Esophagus muscularis mucosa (tissue), 4 donors: ENCODE measurements around the gene FTCD. TPM values are rescaled to one million over a fixed set of nuclear protein-coding genes. Genes with fewer than 3 reads are reported as not detected.
A peak's percentile ranks its signal among the peaks of the same experiment; 100 is the strongest.
"Not testable (repeated sequence)": the region's sequence is repeated elsewhere in the genome, so short reads cannot be mapped to it uniquely, and the experiment has no call there.

ENCODE experiments used
- DNase-seq: peaks from one replicate; pipeline ENCODE4 v3.0.0-alpha.2; 2017; ENCODE audit errors: extremely low spot score
- H3K27ac ChIP-seq, 4 donors: fragments of 200-600 bp; sonication (generic); replicated peaks in 1 of 4; 1 replicate in 3 of 4; 2 replicates in 1 of 4; pipeline ENCODE4 v1.5.1; 2016 to 2019; ENCODE audit warnings: mild to moderate bottlenecking in 1 of 4
- H3K27me3 ChIP-seq, 4 donors: fragments of 200-600 bp; sonication (generic); one replicate each; pipeline versions ENCODE4 v1.5.1 to v1.6.0; 2016 to 2019
- H3K36me3 ChIP-seq, 4 donors: fragments of 200-600 bp; sonication (generic); one replicate each; pipeline ENCODE4 v1.5.1; 2016 to 2019
- H3K4me1 ChIP-seq, 4 donors: fragments of 200-600 bp; sonication (generic); one replicate each; pipeline ENCODE4 v1.5.1; 2016 to 2019
- H3K4me3 ChIP-seq, 4 donors: fragments of 200-600 bp; sonication (generic); 1 replicate in 2 of 4; 2 replicates in 2 of 4; pipeline ENCODE4 v1.5.1; 2016 to 2019; ENCODE audit warnings: mild to moderate bottlenecking in 4 of 4, moderate library complexity in 1 of 4
- H3K9me3 ChIP-seq, 4 donors: fragments of 200-600 bp; sonication (generic); 1 replicate in 3 of 4; 2 replicates in 1 of 4; pipeline ENCODE4 v1.5.1; 2016 to 2019
- EP300 ChIP-seq: sonication (generic); formaldehyde crosslinking; IDR thresholded peaks from one replicate; pipeline ENCODE4 v1.6.1; 2017; ENCODE audit warnings: antibody characterized with exemption
- POLR2A ChIP-seq: fragments of 450-650 bp; IDR thresholded peaks from one replicate; pipeline ENCODE4 v1.6.1; 2017; ENCODE audit warnings: antibody characterized with exemption, moderate library complexity, mild to moderate bottlenecking, low read depth
- POLR2AphosphoS5 ChIP-seq, 2 donors: sonication (generic); formaldehyde crosslinking; IDR thresholded peaks; one replicate each; pipeline ENCODE4 v1.6.1; 2017; ENCODE audit warnings: antibody characterized with exemption in 2 of 2
- WGBS: methylation state at CpG from one replicate; pipeline ENCODE4 v1.1.5; 2018; 5-methylcytosine and 5-hydroxymethylcytosine counted together
- intact Hi-C: fragments of 100-400 bp; cut with DNase I; formaldehyde crosslinking; loops from one replicate; pipeline ENCODE4 v1.15.1; 2023
- total RNA-seq, 4 donors: library from RNA; depleted of rRNA; stranded (reverse); fragments of >200 nt; gene quantifications; one replicate each; pipeline versions ENCODE4 v1.1.0 to v1.2.1, GENCODE V29; 2016
- TF ChIP-seq, protein P1 (sequence below), 3 experiments: fragments of 200-600 bp in 2 of 3; fragments of 450-650 bp in 1 of 3; sonication (generic) in 2 of 3; IDR thresholded peaks; one replicate each; pipeline ENCODE4 v1.5.1; 2017 to 2019; ENCODE audit warnings: antibody characterized with exemption in 3 of 3, mild to moderate bottlenecking in 2 of 3, moderate library complexity in 1 of 3

FTCD gene
- total RNA-seq, 4 donors from 2014 or later = 0.26 to 2.5 (median 1.2) TPM; not detected in 1

DNA sequence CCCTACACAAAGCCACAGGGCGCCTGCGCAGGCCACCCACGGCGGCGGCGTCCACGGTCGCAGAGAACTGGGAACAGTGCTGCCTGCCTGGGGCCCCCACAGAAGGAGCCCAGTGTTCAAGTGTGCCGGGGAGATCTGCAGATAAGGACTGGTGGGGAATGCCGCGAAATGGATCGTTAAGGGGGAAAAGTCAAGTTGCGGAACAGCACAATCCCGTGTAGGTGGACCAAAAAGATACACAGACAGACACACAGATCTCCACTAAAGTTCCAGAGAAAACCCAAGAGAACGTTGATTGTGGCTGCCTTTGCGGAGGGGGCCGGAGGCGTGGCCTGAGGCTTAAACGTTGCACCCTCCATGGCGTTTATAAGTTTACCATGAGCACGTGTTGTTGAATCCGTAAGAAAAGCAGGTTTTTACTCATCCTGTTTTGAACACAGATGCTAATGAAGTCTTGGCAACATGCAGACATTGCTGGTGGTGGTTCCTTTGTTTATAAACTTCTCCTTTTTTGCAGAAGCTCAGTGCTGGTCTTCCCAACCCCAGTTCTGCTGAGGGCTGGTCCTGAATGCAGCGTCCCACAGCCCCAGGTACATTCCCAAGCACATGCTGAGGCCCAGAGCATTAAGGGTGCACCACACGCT is 24.8 kb upstream of the FTCD start:
- H3K9me3 ChIP-seq = no peaks in the 10 kb centered on the region
- WGBS = 81% methylated on average over 23 of the region's 24 CpGs
- intact Hi-C loops = loop anchor here (5.0 kb wide), 1 partner anchor 33 kb away; no protein-coding TSS in a partner anchor
- peaks cover 0 to 4% (median 0%) of the 10 kb centered on the region in 4 donors for H3K36me3 ChIP-seq
- no peak overlapping the region for H3K27ac ChIP-seq
- peaks cover 0 to 20% (median 0%) of the 10 kb centered on the region in 4 donors for H3K27me3 ChIP-seq
- H3K4me1 ChIP-seq = peaks cover 0 to 27% (median 5%) of the 10 kb centered on the region in 4 donors
- TF ChIP-seq, protein P1, sequence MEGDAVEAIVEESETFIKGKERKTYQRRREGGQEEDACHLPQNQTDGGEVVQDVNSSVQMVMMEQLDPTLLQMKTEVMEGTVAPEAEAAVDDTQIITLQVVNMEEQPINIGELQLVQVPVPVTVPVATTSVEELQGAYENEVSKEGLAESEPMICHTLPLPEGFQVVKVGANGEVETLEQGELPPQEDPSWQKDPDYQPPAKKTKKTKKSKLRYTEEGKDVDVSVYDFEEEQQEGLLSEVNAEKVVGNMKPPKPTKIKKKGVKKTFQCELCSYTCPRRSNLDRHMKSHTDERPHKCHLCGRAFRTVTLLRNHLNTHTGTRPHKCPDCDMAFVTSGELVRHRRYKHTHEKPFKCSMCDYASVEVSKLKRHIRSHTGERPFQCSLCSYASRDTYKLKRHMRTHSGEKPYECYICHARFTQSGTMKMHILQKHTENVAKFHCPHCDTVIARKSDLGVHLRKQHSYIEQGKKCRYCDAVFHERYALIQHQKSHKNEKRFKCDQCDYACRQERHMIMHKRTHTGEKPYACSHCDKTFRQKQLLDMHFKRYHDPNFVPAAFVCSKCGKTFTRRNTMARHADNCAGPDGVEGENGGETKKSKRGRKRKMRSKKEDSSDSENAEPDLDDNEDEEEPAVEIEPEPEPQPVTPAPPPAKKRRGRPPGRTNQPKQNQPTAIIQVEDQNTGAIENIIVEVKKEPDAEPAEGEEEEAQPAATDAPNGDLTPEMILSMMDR (IDR thresholded peaks at IDR 0.05) = no peak
- TF ChIP-seq EP300 (no peak), POLR2A (no peak), POLR2AphosphoS5 (IDR thresholded peaks at IDR 0.05) (no peak)
- DNase-seq = peak; percentile 90
- H3K4me3 ChIP-seq = no peak overlapping the region

DNA sequence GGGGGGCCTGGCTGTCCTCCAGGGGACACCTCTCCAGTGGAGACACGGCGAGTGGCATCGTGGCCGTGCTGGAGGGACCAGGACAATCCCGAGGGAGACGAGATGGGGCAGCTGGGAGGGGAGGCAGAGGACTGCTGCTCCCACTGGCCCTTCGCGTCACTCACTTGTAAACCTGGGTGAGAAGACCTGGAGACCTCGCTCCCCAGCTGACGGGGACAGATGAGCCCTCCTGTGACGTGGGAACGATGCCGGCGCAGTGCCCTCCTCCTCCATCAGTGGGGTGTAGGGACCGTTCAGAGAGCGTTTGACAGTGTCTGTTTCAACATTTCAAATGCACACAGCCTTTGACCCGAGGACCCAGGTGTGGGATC is 24.3 kb upstream of the FTCD start:
- DNase-seq = no peak
- H3K4me1 ChIP-seq = peaks cover 0 to 22% (median 5%) of the 10 kb centered on the region in 4 donors
- 88% methylated on average over 14 of the region's 17 CpGs for WGBS
- no peak overlapping the region for H3K27ac ChIP-seq
- H3K9me3 ChIP-seq = peaks cover 0 to 2% (median 0%) of the 10 kb centered on the region in 4 donors
- H3K4me3 ChIP-seq = no peak overlapping the region
- intact Hi-C loops = loop anchor here (5.0 kb wide), 1 partner anchor 32 kb away; no protein-coding TSS in a partner anchor
- peaks cover 0 to 4% (median 0%) of the 10 kb centered on the region in 4 donors for H3K36me3 ChIP-seq
- TF ChIP-seq POLR2AphosphoS5 (IDR thresholded peaks at IDR 0.05) = no peak
- TF ChIP-seq EP300 = no peak
- TF ChIP-seq, protein P1 (IDR thresholded peaks at IDR 0.05) = no peak
- TF ChIP-seq POLR2A = no peak
- H3K27me3 ChIP-seq = peaks cover 0 to 16% (median 0%) of the 10 kb centered on the region in 4 donors

- TF ChIP-seq POLR2AphosphoS5 (IDR thresholded peaks at IDR 0.05) = no peak
- TF ChIP-seq, protein P1 (IDR thresholded peaks at IDR 0.05) = no peak
- no peak for TF ChIP-seq POLR2A
- TF ChIP-seq EP300 = no peak
- intact Hi-C loops = no loop called here
- no peak overlapping the region for H3K4me3 ChIP-seq
- DNase-seq = no peak
- no peak overlapping the region for H3K27ac ChIP-seq
- peaks cover 0 to 9% (median 0%) of the 10 kb centered on the region in 4 donors for H3K27me3 ChIP-seq
- WGBS = 88% methylated on average over 4 of the region's 4 CpGs
- peaks cover 0 to 4% (median 0%) of the 10 kb centered on the region in 4 donors for H3K36me3 ChIP-seq
- H3K9me3 ChIP-seq = peaks cover 0 to 5% (median 0%) of the 10 kb centered on the region in 4 donors
- peaks cover 0 to 19% (median 4%) of the 10 kb centered on the region in 4 donors for H3K4me1 ChIP-seq
Measured at GRCh38 chr21:46178961-46179360, 23.6 kb upstream of the FTCD start.

DNA sequence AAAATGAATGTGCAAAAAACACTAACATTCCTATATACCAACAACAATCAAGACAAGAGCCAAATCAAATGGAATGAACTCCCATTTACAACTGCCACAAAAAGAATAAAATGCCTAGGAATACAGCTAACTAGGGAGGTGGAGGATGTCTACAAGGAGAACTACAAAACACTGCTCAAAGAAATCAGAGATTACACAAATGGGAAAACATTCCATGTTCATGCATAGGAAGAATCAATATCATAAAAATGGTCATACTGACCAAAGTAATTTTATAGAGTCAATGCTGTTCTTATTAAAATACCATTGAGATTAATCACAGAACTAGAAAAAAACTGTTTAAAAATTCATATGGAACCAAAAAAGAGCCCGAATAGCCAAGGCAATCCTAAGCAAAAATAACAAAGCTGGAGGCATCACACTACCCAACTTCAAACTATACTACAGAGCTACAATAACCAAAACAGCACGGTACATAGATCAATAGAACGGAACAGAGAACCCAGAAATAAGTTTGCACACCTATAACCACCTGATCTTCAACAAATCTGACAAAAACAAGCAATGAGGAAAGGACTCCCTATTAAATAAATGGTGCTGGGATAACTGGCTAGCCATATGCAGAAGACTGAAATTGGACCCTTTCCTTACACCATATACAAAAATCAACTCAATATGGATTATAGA is 21.2 kb upstream of the FTCD start:
- H3K27ac ChIP-seq, intact Hi-C loops, H3K36me3 ChIP-seq, DNase-seq, H3K9me3 ChIP-seq, H3K4me1 ChIP-seq, H3K4me3 ChIP-seq: not testable (repeated sequence)
- 95% methylated on average over 3 of the region's 3 CpGs for WGBS
- H3K27me3 ChIP-seq = peaks cover 0 to 16% (median 0%) of the 10 kb centered on the region in 4 donors

DNA sequence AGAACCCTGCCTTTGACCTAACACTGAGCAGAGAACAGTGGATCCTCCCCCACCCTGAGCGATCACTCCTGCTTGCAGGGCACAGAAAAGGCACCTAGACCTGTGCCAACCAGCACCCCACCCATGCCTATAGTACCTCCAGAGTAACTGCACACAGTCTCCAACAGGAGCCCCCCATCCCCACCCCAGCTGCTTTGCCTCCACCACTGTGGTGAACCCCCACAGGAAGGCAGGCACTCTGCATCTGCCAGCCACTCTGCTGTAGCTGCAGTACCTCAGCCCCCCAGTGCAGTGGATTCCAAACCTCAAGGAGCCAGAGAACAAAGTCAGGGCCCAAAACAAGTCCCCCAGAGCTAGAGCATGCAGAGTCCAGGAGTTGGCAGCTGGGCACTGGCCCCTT is 18.2 kb upstream of the FTCD start:
- Histone ChIP-seq H3K4me1 (no peaks in the 10 kb centered on the region), H3K9me3 (peaks cover 0 to 5% (median 0%) of the 10 kb centered on the region in 4 donors), H3K27ac (no peak overlapping the region), H3K27me3 (peaks cover 0 to 22% (median 0%) of the 10 kb centered on the region in 4 donors), H3K4me3 (no peak overlapping the region), H3K36me3 (no peaks in the 10 kb centered on the region)
- DNase-seq = no peak
- WGBS = no CpG with 5 or more reads among the region's 1 CpG
- TF ChIP-seq POLR2AphosphoS5 (IDR thresholded peaks at IDR 0.05) = no peak
- no peak for TF ChIP-seq EP300
- TF ChIP-seq POLR2A = no peak
- TF ChIP-seq, protein P1 (IDR thresholded peaks at IDR 0.05) = no peak
- intact Hi-C loops = no loop called here
